Measurements from ENCODE around the gene RASGEF1B. TPM values are rescaled to one million over a fixed set of nuclear protein-coding genes. Genes with fewer than 3 reads are reported as not detected.

The RASGEF1B gene
- total and polyA plus RNA-seq, 12 donors: 1.3 to 8.1 (median 3.4) TPM

GRCh38 chr4:81389720-81390119, 82.0 kb downstream of the RASGEF1B start:
- WGBS, 2 donors: 56 to 67% methylated on average over 2 of the region's 2 CpGs
- Histone ChIP-seq H3K27me3 (no peaks in the 10 kb centered on the region), H3K9me3 (peaks cover 0 to 12% (median 0%) of the 10 kb centered on the region in 11 donors), H3K4me1 (no peaks in the 10 kb centered on the region), H3K36me3 (no peaks in the 10 kb centered on the region), H3K4me3 (no peak overlapping the region), H3K27ac (no peak overlapping the region)
- no peak for TF ChIP-seq CTCF (IDR thresholded peaks at IDR 0.05)
- intact Hi-C loops (cut with DNase I): no loop called here
- ATAC-seq (peak in 1 of 8 donors; percentile 35), DNase-seq (no peak)

DNA sequence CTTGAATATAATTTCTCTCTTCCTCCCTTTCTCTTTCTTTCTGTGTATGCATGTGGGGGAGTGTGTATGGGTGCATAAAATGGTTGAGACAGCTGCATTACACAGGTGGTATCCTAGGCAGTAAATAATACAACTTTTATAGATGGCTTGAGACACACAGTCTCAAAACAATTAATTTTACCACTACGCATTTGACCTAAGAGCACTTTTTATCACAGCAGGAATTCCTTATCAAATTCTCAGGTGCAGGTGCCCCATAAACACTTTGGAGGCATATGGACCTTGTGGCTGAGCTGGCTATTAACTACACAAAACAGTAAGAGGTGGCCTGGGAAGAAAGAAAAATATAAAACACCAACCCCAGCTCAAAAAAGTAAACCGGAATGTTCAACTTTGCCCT, 91.3 kb downstream of the RASGEF1B start:
- DNase-seq: no peak
- TF ChIP-seq CTCF (IDR thresholded peaks at IDR 0.05): no peak
- Histone ChIP-seq H3K4me3 (no peak overlapping the region), H3K27me3 (peaks cover 0 to 10% (median 0%) of the 10 kb centered on the region in 7 donors), H3K36me3 (no peaks in the 10 kb centered on the region), H3K9me3 (peaks cover 0 to 9% (median 0%) of the 10 kb centered on the region in 11 donors), H3K4me1 (no peaks in the 10 kb centered on the region), H3K27ac (no peak overlapping the region)
- intact Hi-C loops (cut with DNase I): no loop called here
- ATAC-seq: no peak
- WGBS, 2 donors: 86 to 93% methylated on average over 2 of the region's 2 CpGs

- no peak for ATAC-seq
Measured at GRCh38 chr4:81378386-81378785, 93.3 kb downstream of the RASGEF1B start.

GRCh38 chr4:81377191-81377590, 94.5 kb downstream of the RASGEF1B start:
- Histone ChIP-seq H3K4me1 (no peaks in the 10 kb centered on the region), H3K9me3 (peaks cover 0 to 1% (median 0%) of the 10 kb centered on the region in 11 donors), H3K4me3 (no peak overlapping the region), H3K27ac (no peak overlapping the region), H3K36me3 (no peaks in the 10 kb centered on the region), H3K27me3 (peaks cover 0 to 4% (median 0%) of the 10 kb centered on the region in 7 donors)
- no peak for TF ChIP-seq CTCF (IDR thresholded peaks at IDR 0.05)
- ATAC-seq (no peak), DNase-seq (no peak)
- intact Hi-C loops (cut with DNase I): no loop called here
- WGBS, 2 donors: 48 to 70% methylated on average over 1 of the region's 1 CpG

More at GRCh38 chr4:81378386-81378785, 93.3 kb downstream of the RASGEF1B start:
- no peaks in the 10 kb centered on the region for H3K4me1 ChIP-seq
- H3K36me3 ChIP-seq: no peaks in the 10 kb centered on the region
- H3K4me3 ChIP-seq: no peak overlapping the region
- intact Hi-C loops (cut with DNase I): no loop called here
- peaks cover 0 to 9% (median 0%) of the 10 kb centered on the region in 11 donors for H3K9me3 ChIP-seq
- DNase-seq: no peak
- TF ChIP-seq CTCF (IDR thresholded peaks at IDR 0.05): no peak
- H3K27ac ChIP-seq: no peak overlapping the region
- WGBS, 2 donors: 92 to 93% methylated on average over 1 of the region's 1 CpG
- H3K27me3 ChIP-seq: peaks cover 0 to 4% (median 0%) of the 10 kb centered on the region in 7 donors
